Kidney epithelial cell (primary cell): Measurements from ENCODE around the gene MYO18B. TPM values are rescaled to one million over a fixed set of nuclear protein-coding genes. Genes with fewer than 3 reads are reported as not detected.

Source experiments
- DNase-seq: peaks from one replicate; pipeline ENCODE4 v3.0.0-alpha.2; 2010; ENCODE audit warnings: low read depth
- H3K27me3 ChIP-seq: 2 replicates; pipeline ENCODE4 v1.6.0; 2011; ENCODE audit warnings: low read length; ENCODE audit not compliant: control insufficient read depth, insufficient read depth
- H3K36me3 ChIP-seq: 2 replicates; pipeline ENCODE4 v1.5.1; 2011; ENCODE audit warnings: low read length; ENCODE audit not compliant: control insufficient read depth, insufficient read depth
- H3K4me3 ChIP-seq: 2 replicates; pipeline ENCODE4 v1.5.1; 2011; ENCODE audit warnings: low read depth, mild to moderate bottlenecking, control low read depth, low read length
- CTCF ChIP-seq: IDR thresholded peaks from 2 replicates; pipeline ENCODE4 v1.5.1; 2011; ENCODE audit warnings: mild to moderate bottlenecking, moderate library complexity, low read length, control low read depth, inconsistent platforms; ENCODE audit not compliant: insufficient read depth, poor library complexity, severe bottlenecking
- total RNA-seq: library from RNA; depleted of rRNA; stranded (reverse); fragments of >200 nt; gene quantifications from 2 replicates; pipeline ENCODE4 v1.2.3, GENCODE V29; 2015

The MYO18B gene
- total RNA-seq, 1 donor from 2014 or later: not detected

GRCh38 chr22:25760848-25761595 lies 19.0 kb downstream of the MYO18B start:
- Histone ChIP-seq H3K4me3 (no peak overlapping the region), H3K36me3 (no peaks in the 10 kb centered on the region), H3K27me3 (no peaks in the 10 kb centered on the region)
- DNase-seq: no peak
- TF ChIP-seq CTCF: no peak

- no peak for DNase-seq
- Histone ChIP-seq H3K4me3 (no peak overlapping the region), H3K36me3 (no peaks in the 10 kb centered on the region), H3K27me3 (no peaks in the 10 kb centered on the region)
- TF ChIP-seq CTCF: no peak
Observed at GRCh38 chr22:25762147-25762546, 20.2 kb downstream of the MYO18B start.

GRCh38 chr22:25763239-25763777 lies 21.3 kb downstream of the MYO18B start:
- no peaks in the 10 kb centered on the region for H3K36me3 ChIP-seq
- DNase-seq: no peak
- H3K4me3 ChIP-seq: no peak overlapping the region
- TF ChIP-seq CTCF: no peak
- peaks cover 2% of the 10 kb centered on the region for H3K27me3 ChIP-seq

GRCh38 chr22:25764270-25765015 lies 22.5 kb downstream of the MYO18B start:
- DNase-seq: no peak
- Histone ChIP-seq H3K4me3 (no peak overlapping the region), H3K27me3 (peaks cover 2% of the 10 kb centered on the region), H3K36me3 (no peaks in the 10 kb centered on the region)
- no peak for TF ChIP-seq CTCF

- no peak for DNase-seq
- peaks cover 2% of the 10 kb centered on the region for H3K27me3 ChIP-seq
- no peaks in the 10 kb centered on the region for H3K36me3 ChIP-seq
- no peak for TF ChIP-seq CTCF
- H3K4me3 ChIP-seq: no peak overlapping the region
Observed at GRCh38 chr22:25765016-25765367, 23.0 kb downstream of the MYO18B start.
